Effector CD8-positive, alpha-beta T cell (primary cell): ENCODE measurements around the gene RBBP5.

ENCODE experiments used
- DNase-seq: peaks from one replicate; lab custom pipeline; 2025; lab: John Stamatoyannopoulos, UW

RBBP5 gene

DNA sequence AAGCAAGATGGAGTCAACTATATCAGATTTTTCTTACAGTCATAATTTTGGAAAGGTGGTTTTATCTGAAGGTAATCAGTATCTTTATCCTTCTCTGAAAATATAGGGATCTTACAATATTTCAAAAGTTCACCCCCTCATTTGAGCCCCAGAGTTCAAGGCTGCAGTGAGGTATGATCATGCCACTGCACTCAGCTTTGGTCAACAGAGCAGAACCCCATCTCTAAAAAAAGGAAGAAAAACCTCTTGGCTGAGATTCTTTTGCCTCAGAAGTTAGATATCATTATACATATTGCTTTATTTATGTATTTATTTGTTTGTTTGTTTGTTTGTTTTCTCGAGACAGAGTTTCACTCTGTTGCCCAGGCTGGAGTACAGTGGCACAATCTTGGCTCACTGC lies 11.5 kb upstream of the RBBP5 start:
- DNase-seq, result no peak

DNA sequence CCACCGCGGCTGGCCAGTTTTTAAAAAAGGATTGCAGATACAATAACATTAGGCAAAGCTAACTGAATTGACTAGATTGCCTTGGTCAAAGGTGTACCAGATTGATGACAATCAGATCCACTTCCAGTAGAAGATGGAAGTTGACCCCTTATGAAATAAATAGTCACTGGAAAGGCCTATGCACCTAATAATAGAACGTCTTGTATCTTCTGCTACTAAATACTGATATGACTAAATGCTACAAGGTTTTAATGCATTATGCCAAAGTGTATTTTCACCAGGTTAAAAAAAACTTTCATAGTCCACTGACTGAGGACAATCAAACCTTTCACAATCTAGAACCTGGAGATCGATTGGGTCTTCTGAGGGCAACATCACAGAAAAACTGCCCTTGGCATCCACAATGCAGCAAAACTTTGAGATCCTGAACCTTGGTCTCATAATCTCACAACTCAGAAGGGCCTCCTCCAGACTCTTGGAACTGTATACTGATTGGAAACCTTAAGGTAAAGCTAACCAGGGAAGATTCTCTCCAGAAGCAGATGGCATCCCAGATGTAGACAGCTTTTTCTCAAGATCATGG lies 7.8 kb upstream of the RBBP5 start:
- no peak for DNase-seq

DNA sequence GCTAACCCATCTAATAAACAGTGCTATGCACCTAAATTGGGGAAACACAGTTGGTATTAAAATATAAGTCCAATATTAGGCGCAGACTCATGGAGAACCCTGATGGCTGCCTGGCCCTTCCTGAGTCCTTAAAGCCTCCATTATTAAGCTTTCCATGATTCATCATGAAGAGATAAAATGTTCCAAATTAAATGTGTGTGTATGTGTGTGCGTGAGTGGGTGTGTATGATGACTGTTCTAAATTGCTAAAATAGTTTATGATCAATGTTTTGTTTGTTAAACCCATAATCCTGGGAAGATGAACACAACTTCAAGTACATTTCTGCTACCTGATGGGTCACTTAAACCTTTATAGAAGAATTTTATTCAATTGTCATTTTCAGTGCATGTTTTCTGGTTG lies 6.3 kb upstream of the RBBP5 start:
- DNase-seq, result no peak

DNA sequence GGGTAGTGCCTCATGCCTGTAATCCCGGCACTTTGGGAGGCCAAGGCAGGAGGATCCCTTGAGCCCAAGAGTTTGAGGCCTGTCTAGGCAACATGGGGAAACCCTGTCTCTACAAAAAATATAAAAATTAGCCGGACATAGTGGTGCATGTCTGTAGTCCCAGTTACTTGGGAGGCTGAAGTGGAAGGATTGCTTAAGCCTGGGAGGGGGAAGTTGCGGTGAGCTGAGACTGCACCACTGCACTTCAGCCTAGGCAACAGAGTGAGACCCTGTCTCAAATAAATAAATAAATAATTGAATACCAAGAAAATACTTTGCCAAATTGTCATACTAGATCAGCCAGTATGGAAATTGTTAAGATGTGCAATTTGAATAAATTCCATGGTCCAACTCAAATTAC lies 5.9 kb upstream of the RBBP5 start:
- no peak for DNase-seq

DNA sequence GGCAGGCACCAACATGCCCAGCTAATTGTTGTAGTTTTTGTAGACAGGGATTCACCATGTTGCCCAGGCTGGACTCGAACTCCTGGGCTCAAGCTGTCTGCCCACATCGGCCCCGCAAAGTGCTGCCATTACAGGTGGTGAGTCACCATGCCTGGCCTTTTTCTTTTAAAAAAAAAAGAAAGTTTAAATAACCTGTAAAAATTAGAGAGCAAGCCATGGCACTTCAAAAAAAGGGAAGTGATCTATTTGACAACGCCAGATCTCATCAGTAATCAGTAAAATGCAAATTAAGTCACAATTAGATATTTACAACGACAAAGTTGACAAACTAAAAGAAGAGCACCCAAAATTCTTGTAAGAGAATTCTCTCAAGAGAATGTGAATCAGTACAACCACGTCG lies 2.9 kb upstream of the RBBP5 start:
- DNase-seq, result no peak

DNA sequence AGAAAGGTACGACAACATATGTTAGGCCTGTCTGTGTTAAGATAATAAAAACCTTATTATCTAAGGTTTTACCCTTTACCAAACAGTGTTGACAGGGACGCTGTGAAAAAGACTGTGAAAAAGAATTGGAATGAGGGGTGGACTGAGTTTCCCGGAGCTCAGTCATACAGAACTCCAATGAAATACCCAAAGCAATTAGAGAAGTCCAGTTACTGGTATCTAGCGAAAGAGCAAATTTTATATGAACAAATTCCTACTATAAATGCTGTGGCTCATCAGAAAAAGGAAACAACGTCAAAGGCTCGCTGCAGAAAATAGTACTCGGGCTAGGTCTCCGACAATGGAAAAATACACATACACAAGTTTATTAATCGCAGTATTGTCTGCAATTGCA lies 708 bp upstream of the RBBP5 start:
- no peak for DNase-seq

DNA sequence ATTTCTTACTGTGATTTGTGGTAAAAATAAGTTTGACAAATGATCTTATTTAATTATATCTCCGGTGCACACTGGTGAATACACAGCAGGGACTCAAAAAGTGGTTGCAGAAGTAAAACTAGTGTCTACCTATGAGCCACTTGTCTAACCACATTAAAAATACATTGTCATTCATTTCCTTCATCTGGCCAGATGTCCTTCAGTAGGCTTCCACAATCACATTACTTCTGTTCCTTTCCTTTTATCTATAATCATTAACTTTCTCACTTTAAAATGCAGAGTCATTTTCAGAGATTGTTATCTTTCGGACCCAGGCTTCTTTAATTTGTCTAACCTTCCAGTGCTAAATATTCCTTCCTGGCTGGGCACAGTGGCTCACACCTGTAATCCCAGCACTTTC lies 3.0 kb downstream of the RBBP5 start:
- no peak for DNase-seq

DNA sequence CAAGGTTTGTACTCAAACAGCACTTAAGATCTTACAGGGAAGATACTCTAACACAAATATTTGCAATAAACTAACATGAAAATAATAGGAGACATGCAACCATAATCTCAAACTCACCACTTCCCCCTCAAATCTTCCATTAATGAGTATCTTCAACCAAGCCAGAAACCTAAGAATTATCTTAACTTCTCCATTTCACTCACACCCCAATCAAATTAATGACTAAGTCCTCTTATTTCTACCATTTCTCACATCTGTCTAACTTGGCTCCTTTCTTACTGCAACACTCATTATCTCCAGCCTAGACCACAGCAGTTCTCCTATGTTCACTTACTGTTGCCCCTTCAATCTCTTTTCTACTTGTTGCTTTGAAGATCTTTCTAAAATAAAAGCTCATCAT lies 10.4 kb downstream of the RBBP5 start:
- no peak for DNase-seq

DNA sequence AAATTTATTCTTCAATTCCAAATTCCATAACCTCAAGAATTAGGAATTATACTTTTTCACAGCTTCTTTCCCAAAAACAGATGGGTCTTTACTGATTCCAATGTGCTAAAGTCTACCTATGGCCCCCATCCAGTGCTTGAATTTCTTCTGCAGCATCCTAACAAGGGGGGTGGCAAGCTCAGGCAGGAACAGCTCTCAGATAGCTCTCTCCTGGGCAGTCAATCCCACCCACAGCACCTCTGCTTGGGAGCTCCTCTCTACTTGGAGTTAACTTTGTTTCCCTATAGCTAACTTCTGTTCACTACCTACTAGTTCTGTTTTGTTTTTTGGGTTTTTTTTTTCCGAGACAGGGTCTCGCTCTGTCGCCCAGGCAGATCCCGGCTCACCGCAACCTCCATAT lies 12.1 kb downstream of the RBBP5 start:
- DNase-seq, result no peak

DNA sequence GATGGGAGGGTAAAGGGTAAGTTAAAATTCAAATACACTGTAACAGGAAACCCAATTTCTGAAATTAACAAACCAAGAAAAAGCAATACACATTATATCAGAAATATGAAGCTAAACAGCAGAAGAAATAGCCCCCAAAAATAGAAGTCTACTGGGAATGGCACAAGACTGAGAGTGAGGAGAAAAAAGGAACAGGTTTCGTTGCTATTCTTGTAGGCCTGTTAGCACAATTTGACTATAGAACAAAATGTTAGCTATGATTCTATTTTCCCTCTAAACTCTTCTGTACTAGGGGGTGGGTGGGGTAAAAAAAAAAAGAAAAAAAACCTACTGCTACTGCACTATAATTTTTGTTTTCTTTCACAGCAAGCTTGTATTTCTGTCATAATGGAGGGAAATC lies 12.5 kb downstream of the RBBP5 start:
- DNase-seq, result no peak

DNA sequence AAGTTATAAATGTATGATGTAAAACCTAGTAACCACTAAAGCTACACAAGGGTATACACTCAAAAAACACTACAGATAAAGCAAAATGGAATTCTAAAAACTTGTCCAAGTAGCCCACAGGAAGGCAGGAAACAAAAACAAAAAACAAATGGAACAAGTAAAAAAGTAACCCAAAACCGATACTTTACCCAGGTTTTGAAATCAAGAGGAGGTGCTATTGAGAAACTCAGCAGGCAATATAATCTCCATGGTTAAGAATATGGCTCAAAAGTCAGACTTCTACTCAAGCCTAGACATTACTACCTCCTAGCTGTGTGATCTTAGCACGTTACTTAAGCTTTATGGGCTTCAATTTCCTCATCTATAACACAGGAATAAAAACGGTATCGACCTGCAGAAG lies 13.3 kb downstream of the RBBP5 start:
- DNase-seq, result no peak

DNA sequence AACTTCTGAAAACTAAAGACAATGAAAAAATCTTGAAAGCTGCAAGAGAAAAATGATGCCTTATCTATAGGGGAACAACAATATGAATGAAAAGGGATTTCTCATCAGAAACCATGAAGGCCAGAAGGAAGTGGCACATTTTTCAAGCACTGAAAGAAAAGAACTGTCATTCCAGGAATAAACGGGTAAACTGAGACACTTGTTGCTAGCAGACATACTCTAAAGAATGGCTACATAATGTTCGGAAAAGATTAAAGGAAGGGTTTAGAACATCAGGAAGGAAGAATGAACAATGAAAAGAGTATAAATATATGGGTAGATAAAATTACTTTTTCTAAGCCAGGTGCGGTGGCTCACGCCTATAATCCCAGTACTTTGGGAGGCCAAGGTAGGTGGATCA lies 14.5 kb downstream of the RBBP5 start:
- no peak for DNase-seq

DNA sequence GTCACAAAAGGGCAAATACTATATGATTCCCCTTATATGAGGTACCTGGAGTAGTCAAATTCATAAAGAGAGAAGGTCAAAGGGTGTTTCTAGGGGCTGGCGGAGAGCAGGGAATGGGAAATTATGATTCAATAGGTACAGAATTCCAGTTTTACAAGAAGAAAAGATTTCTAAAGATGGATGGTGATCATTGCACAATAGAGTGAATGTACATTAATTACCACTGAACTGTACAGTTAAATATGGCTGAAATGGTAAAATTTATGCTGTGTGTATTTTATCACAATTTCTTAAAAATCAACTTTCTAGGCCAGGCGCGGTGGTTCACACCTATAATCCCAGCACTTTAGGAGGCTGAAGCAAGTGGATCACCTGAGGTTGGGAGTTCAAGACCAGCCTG lies 19.4 kb downstream of the RBBP5 start:
- DNase-seq, result no peak

DNA sequence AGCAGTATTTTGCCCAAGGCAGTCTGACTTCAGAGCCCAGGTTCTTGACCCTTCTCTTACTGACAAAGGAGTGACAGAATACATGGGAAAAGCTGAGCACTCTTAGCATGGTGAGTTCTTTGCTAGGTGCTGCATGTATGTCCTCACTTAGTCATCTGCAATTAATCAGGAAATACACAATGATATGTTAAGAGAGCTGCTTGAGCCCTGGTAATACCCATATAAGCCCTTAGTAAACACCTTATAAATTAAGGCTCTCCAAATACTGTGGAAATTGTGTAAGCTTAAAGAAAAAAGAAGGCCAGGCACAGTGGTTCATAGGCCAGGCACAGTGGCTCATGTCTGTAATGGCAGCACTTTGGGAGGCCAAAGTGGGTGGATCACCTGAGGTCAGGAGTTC lies 23.5 kb downstream of the RBBP5 start:
- DNase-seq, result no peak

DNA sequence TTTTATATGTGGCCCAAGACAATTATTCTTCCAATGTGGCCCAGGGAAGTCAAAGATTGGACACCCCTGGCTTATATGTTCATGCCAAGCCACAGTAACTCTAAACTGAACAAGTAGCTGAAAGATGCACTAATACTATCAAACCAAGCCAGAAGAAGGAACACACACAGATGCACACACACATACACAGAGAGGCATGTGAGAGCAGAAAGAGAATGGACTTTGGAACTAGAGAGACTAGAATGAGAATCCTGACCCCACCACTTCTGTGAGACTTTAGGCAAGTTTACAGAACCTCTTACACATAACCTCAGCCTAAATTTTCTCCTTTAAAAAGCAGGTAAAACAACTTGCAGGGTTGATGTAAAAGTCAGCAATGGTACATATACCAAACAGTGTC lies 26.4 kb downstream of the RBBP5 start:
- no peak for DNase-seq

DNA sequence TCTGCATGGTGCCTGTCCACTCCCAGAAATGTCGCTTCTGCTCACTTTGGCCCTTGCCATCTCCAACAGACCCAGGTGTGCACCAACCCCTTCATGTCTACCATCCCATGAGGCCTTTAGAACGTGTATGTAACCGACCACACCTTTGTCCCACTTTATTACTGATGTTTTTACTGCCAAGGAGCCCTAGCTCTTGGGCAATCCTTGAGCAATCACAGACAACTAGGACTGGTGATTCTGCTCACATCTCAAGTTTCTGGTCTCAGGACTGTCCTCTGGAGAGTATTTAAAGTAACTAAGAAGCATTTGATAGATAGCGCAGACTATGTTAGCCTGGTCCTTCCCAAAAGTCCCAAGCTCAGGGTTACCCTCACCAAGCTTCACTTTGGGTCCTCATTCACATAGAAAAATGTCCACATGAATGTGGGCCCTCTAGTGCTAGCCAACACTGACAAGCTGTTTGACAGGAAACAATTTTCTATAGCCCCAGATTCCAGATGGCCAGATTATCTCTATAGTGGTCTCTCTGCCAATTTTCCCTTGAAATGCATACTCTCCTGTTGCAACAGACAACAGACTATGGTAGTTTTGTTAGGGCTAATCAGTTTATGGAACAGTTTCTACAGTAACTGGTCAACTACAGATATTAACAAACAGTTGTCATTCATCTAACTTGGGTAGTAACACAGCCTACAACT lies 30.6 kb downstream of the RBBP5 start:
- DNase-seq, result no peak

DNA sequence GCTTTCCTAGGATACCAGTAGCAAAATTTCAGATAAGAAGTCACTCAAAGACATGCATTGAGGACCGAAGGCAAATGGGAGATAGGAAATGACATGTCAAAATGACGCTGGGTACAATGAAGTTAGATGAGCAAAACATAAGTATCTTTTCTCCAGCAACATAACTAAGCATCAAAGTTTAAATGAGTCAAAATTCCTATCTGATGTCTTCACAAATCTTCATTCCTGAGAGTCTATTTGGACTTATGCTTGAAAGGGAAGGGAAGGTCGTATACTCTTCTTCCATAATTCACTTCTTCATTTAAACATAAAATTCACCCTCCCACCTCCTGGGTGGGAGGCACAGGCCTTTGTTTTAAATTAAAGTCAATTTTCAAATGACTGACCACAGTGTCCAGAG lies 33.4 kb downstream of the RBBP5 start:
- no peak for DNase-seq

DNA sequence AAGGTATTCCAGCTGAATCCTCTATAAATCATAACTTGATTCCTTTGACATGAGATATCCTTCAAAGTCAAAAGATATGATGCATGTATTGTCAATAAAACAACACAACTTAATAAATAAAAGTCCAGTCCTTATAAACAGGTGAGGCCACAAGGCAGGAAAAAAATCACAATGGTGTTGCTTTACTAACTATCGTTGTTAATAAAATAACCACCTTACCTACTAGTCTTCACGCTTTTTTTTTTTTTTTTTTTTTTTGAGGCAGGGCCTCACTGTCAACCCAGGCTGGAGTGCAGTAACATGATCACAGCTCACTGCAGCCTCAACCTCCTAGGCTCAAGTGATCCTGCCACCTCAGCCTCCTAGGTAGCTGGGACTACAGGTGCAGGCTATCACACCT lies 37.4 kb downstream of the RBBP5 start, which contains the start of gene TMEM81:
TSS of gene TMEM81 (minus strand) at position 101 of the 400 bp plus-strand sequence. CDS start 140 bp downstream, outside the sequence.
- DNase-seq, result no peak

DNA sequence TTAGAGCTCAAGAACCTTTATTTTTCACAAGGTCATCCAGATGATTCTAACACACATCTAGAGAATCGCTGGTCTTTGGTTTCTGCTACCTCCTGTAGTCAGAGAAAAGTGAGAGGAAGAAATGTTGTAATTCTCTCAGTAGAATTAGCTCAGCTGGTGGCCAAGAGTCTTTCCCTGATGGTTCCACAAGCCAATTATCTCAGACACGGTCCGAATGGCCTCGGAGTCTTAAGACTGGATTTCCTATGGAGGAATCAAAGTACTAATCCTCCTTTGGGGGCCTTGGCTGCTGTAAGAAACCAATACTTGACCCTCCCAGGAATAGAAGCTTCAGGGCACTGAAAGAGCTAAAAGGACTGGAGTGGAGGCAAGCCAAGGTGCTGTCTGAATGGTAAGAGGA lies 39.3 kb downstream of the RBBP5 start:
- DNase-seq, result no peak

DNA sequence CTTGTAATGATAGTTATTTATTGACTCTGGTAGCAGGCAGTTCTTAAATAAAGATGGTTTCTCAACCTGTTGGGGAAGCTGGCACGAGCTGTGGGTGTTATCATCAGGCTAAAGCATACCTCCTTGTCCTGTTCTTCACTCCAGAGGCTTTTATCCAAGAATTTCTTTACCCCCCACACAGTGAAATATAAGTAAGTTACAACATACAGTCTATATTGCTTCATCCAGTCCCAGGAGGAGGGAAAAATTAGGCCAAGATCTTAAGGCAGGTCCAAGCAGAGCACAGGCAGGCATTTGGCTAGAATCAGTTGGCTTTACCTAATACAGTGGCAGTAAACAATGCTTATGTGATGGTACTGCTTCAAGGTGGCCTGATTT lies 43.9 kb downstream of the RBBP5 start:
- DNase-seq, result no peak

DNA sequence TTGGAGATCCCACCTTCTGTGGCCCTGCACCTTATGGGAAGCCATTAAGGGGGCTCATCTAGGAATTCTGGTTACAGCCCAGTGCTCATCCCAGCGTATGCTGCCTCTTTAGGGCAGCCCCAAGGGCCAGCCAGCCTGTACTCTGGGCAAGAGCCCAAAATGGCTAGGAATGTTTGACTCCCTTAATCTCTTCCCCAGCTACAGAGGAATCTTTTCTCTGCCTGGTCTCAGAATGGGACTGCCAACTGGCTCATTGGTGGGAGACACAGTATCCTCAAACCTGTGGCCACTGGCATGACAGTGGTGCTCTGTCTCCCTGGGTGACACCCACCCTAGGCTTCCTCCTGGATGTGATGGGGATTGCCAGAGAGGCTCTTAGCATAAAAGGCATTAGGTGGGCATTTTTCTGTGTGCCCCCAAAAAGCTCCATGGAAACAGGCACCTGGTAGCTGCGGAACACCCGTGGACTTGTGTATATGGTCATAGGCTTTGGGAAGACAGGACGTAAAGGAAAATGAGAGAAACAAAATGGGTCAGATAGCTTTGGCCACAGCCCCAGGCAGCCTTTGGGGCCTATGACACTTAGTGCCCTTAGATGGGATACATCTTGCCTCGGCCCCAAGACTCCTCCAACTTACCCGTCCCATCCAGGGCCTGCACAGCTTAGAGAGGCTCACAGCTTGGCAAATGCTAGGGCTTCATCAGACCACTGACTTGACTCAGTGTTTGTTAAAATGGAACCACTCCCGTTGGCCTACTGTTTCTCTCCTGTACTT lies 44.4 kb downstream of the RBBP5 start:
- DNase-seq, result no peak

DNA sequence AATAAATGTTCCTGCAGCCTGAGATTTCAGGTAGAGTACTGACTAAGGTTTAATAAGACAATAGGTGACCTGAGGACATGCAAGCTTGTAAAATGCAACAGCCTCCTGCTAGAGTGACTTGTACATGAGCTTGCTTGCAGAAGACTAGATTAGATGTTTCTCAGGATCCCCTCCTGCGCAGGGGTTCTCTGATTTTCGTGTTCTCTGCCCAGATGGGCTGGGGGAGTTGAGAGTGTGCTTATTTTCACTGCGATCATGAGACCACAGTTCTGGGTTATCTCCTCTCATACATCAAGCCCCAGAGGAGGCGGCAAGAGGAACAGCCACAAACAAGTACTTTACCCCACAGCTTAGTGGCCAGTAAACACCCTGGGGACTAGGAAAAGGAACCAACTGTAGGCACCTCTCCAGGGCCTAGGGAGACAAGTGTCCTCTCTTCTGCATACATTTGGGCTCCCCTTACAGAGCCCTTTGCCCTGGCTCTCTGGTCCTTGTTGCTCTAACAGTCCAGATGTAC lies 45.5 kb downstream of the RBBP5 start:
- no peak for DNase-seq

DNA sequence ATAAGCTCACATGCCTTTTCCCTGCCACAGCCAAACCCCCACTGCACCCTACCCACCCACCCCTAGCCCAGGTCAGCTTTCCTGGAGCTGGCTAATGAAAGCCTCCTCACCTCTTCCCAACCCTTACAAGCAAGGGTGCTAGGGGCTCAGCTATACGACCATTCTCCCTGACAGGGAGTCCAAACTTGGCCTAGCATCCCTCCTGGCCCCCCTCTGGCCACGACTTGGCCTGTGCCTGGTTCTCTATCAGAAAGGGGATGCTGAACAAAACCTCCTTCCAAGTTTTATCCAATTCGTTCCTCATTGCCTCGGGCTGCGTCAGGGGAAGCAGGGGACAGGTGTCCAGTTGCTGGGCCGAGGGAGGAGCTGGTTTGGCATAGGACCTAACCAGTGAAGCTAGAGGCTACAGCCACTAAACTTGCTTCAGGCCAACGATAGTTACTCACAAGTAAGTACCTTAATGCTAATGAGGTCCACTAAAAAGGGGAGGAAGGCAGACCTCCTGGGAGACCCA lies 46.1 kb downstream of the RBBP5 start:
- DNase-seq, result no peak
